Esophagus squamous epithelium (tissue), 5 donors: ENCODE results near the gene EXD2. TPM values are rescaled to one million over a fixed set of nuclear protein-coding genes. Genes with fewer than 3 reads are reported as not detected.

Source experiments
- DNase-seq: peaks from one replicate; lab custom pipeline; 2025; lab: John Stamatoyannopoulos, UW
- H3K27ac ChIP-seq, 4 donors: fragments of 200-600 bp; sonication (generic); one replicate each; pipeline ENCODE4 v1.5.1; 2016 to 2019; ENCODE audit warnings: mild to moderate bottlenecking in 1 of 4
- H3K27me3 ChIP-seq, 4 donors: fragments of 200-600 bp; sonication (generic); 1 replicate in 3 of 4; 2 replicates in 1 of 4; pipeline versions ENCODE4 v1.5.1 to v1.6.0; 2017 to 2021; ENCODE audit warnings: antibody characterized with exemption in 1 of 4
- H3K36me3 ChIP-seq, 3 donors: fragments of 200-600 bp; sonication (generic); one replicate each; pipeline ENCODE4 v1.5.1; 2016 to 2019
- H3K4me1 ChIP-seq, 3 donors: fragments of 200-600 bp; sonication (generic); one replicate each; pipeline ENCODE4 v1.5.1; 2017 to 2019
- H3K4me3 ChIP-seq, 4 donors: fragments of 200-600 bp; sonication (generic); 1 replicate in 3 of 4; 2 replicates in 1 of 4; pipeline ENCODE4 v1.5.1; 2016 to 2019; ENCODE audit warnings: mild to moderate bottlenecking in 2 of 4, moderate library complexity in 1 of 4
- H3K9me3 ChIP-seq, 3 donors: fragments of 200-600 bp; sonication (generic); one replicate each; pipeline ENCODE4 v1.5.1; 2016 to 2019
- POLR2A ChIP-seq, 4 donors: fragments of 450-650 bp; IDR thresholded peaks; one replicate each; pipeline ENCODE4 v1.6.1; 2017; ENCODE audit warnings: antibody characterized with exemption in 4 of 4, mild to moderate bottlenecking in 4 of 4, moderate library complexity in 3 of 4
- WGBS, 2 donors: methylation state at CpG; one replicate each; pipeline ENCODE4 v1.1.5; 2018; 5-methylcytosine and 5-hydroxymethylcytosine counted together
- intact Hi-C: fragments of 100-400 bp; cut with DNase I; formaldehyde crosslinking; loops from one replicate; pipeline ENCODE4 v1.15.0; 2022
- total RNA-seq, 4 donors: library from RNA; depleted of rRNA; stranded (reverse); fragments of >200 nt; gene quantifications; one replicate each; pipeline ENCODE4 v1.1.0, GENCODE V29; 2016
- TF ChIP-seq, protein P1 (sequence below), 6 experiments: fragments of 450-650 bp in 4 of 6; fragments of 200-600 bp in 2 of 6; sonication (generic) in 2 of 6; IDR thresholded peaks; one replicate each; pipeline ENCODE4 v1.5.1; 2016 to 2019; ENCODE audit warnings: antibody characterized with exemption in 6 of 6, mild to moderate bottlenecking in 4 of 6, moderate library complexity in 4 of 6
- donor health status: DM: yes; HTN: yes; CAD: no.

EXD2 gene
- total RNA-seq, 4 donors from 2014 or later = 12.3 to 22.9 (median 19.9) TPM

GRCh38 chr14:69259168-69259526, 67.8 kb downstream of the EXD2 start:
- DNase-seq = no peak
- Histone ChIP-seq H3K4me1 (peaks cover 26 to 43% (median 26%) of the 10 kb centered on the region in 3 donors), H3K4me3 (peak overlapping the region; percentile 35 to 72 (median 54)), H3K27ac (no peak overlapping the region), H3K27me3 (peaks cover 0 to 85% (median 2%) of the 10 kb centered on the region in 4 donors), H3K36me3 (no peaks in the 10 kb centered on the region), H3K9me3 (no peaks in the 10 kb centered on the region)
- 42 to 57% methylated on average over 5 to 14 of the region's 14 CpGs for WGBS, 2 donors
- intact Hi-C loops = no loop called here
- no peak for TF ChIP-seq POLR2A (IDR thresholded peaks at IDR 0.05)
- TF ChIP-seq, protein P1, sequence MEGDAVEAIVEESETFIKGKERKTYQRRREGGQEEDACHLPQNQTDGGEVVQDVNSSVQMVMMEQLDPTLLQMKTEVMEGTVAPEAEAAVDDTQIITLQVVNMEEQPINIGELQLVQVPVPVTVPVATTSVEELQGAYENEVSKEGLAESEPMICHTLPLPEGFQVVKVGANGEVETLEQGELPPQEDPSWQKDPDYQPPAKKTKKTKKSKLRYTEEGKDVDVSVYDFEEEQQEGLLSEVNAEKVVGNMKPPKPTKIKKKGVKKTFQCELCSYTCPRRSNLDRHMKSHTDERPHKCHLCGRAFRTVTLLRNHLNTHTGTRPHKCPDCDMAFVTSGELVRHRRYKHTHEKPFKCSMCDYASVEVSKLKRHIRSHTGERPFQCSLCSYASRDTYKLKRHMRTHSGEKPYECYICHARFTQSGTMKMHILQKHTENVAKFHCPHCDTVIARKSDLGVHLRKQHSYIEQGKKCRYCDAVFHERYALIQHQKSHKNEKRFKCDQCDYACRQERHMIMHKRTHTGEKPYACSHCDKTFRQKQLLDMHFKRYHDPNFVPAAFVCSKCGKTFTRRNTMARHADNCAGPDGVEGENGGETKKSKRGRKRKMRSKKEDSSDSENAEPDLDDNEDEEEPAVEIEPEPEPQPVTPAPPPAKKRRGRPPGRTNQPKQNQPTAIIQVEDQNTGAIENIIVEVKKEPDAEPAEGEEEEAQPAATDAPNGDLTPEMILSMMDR (IDR thresholded peaks at IDR 0.05) = no peak

- Histone ChIP-seq H3K4me3 (peak within 1 kb of the TSS; percentile 35 to 72 (median 54)), H3K27me3 (peaks cover 0 to 88% (median 2%) of the 10 kb centered on the region in 4 donors), H3K36me3 (no peaks in the 10 kb centered on the region), H3K27ac (peak within 1 kb of the TSS in 3 of 4 donors; percentile 45 to 59 (median 47)), H3K4me1 (peaks cover 26 to 43% (median 26%) of the 10 kb centered on the region in 3 donors), H3K9me3 (no peaks in the 10 kb centered on the region)
- 0 to 32% methylated on average over 1 to 5 of the region's 74 CpGs for WGBS, 2 donors
- TF ChIP-seq, protein P1 (IDR thresholded peaks at IDR 0.05) = peak in 1 of 6 experiments; percentile 10
- TF ChIP-seq POLR2A (IDR thresholded peaks at IDR 0.05) = no peak
- DNase-seq = no peak
- intact Hi-C loops = no loop called here
Observed at GRCh38 chr14:69259527-69260189, 68.4 kb downstream of the EXD2 start, which contains the start of gene GALNT16. Gene GALNT16 (plus strand): TSS chr14:69260158. CDS start chr14:69260291, 133 bp downstream.

- no peaks in the 10 kb centered on the region for H3K36me3 ChIP-seq
- no peak for TF ChIP-seq POLR2A (IDR thresholded peaks at IDR 0.05)
- TF ChIP-seq, protein P1 (IDR thresholded peaks at IDR 0.05) = no peak
- peak overlapping the region; percentile 35 to 72 (median 54) for H3K4me3 ChIP-seq
- no peaks in the 10 kb centered on the region for H3K9me3 ChIP-seq
- DNase-seq = no peak
- no CpG with 5 or more reads among the region's 78 CpGs for WGBS, 2 donors
- H3K4me1 ChIP-seq = peaks cover 26 to 43% (median 26%) of the 10 kb centered on the region in 3 donors
- peaks cover 0 to 94% (median 2%) of the 10 kb centered on the region in 4 donors for H3K27me3 ChIP-seq
- intact Hi-C loops = no loop called here
- H3K27ac ChIP-seq = peak overlapping the region in 3 of 4 donors; percentile 45 to 59 (median 47)
Observed at GRCh38 chr14:69260190-69260860, 69.0 kb downstream of the EXD2 start.

DNA sequence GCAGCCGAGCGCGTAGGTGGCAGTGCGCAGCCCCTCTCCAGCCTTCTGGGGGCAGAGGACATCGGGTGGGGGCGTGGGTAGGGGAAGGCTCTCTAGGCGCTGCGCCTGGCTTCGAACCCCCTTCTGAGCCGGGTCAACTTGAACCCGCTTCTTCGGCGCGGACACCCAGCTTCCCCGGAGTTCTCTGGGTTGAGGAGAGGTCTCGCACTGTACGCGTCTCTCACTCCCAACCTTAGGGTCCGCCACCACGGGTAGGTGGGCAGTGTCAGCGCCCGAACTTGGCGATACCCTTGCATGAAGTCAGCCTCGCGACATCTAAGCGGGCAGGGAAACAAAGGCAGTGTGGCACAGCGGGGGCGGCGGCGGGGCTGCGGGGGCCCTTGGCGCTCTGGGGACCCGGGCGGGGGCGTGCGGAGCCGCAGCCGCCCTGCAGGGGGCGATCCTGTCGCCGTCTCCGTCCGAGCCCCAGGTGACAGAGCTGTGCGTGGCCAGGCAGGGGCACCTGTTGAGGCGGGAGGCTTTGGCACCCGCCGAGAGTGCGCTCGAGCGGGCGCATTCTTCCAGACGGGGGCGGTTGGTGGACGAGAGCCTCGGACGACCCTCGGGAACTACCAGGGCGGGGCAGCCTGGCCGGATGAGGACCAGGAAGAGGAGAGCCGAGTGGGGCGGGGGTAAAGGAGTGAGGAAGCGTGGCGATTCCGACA, 69.7 kb downstream of the EXD2 start:
- Histone ChIP-seq H3K4me3 (peak overlapping the region; percentile 35 to 72 (median 54)), H3K9me3 (no peaks in the 10 kb centered on the region), H3K36me3 (no peaks in the 10 kb centered on the region), H3K27ac (peak overlapping the region in 3 of 4 donors; percentile 45 to 59 (median 47)), H3K27me3 (peaks cover 0 to 97% (median 2%) of the 10 kb centered on the region in 4 donors), H3K4me1 (peaks cover 26 to 43% (median 26%) of the 10 kb centered on the region in 3 donors)
- WGBS, 2 donors = 0 to 2% methylated on average over 3 to 9 of the region's 64 CpGs
- TF ChIP-seq POLR2A (IDR thresholded peaks at IDR 0.05) = no peak
- TF ChIP-seq, protein P1 (IDR thresholded peaks at IDR 0.05) = peak; percentile 43 to 73 (median 50)
- intact Hi-C loops = no loop called here
- no peak for DNase-seq
